NCI-H2196 (cell line): ENCODE data around the gene KIAA0232.
"Not testable (repeated sequence)": the region's sequence is repeated elsewhere in the genome, so short reads cannot be mapped to it uniquely, and the experiment has no call there.

Experiments
- DNase-seq: peaks from one replicate; lab custom pipeline; 2025; ENCODE audit not compliant: unreplicated experiment; lab: John Stamatoyannopoulos, UW

Gene KIAA0232

DNA sequence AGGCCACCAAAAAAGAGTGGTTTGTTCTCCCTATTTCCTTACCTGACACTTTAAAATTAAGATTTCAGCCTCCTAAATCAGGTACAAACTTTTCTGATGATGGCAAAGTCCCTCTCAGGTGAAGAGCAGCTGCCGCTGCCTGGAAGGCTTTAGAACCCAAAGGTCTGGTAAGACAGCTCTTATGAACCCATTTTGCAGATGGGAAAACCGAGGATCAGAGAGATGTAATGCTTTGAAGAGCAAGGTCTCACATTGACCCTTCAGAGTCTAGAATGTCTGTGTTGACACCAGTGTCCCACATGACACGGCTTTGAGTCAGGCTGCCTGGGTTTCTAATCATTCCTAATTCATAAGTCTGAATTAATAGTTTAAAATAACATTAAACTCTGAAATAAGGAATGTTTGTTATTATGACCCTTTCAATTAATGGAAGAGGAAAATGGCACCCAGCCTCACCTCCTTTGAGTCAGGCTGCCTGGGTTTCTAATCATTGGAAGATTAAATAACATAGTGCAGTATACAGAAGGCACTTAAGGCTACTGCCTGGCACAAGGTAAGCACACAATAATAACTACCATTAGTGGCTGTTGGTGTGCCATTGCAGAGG, 27.9 kb upstream of the KIAA0232 start:
- no peak for DNase-seq

DNA sequence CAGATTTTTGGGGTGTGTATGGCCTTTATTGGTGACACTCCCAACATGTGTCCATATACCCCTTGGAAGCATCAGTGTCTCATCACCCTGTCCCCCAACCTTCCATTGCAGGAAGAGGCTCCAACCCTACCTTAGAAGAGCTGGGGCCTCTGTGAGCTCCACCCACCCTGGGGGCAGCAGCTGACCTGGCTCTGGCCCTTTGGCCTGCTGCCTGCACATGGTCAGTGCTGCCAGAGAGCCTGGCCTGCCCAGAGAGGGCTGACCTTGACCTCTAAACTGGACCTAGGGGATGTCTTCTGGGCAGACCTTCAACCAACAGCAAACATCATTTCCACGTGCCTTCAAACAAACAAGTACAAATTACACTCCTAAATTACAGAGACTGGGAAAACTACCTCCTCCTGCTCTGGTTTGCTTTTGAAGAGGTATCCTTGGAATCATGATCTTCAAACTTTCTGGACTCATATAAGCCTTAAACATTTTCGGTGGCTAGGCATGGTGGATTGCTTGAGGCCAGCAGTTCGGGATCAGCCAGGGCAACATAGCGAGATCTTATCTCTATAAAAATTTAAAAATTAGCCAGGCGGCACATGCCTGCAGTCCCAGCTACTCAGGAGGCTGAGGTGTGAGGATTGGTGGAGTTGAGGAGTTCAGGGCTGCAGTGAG, 27.3 kb upstream of the KIAA0232 start:
- DNase-seq = no peak

- DNase-seq = not testable (repeated sequence)
These were observed 26.2 kb upstream of the KIAA0232 start for GRCh38 chr4:6756345-6756744.

DNA sequence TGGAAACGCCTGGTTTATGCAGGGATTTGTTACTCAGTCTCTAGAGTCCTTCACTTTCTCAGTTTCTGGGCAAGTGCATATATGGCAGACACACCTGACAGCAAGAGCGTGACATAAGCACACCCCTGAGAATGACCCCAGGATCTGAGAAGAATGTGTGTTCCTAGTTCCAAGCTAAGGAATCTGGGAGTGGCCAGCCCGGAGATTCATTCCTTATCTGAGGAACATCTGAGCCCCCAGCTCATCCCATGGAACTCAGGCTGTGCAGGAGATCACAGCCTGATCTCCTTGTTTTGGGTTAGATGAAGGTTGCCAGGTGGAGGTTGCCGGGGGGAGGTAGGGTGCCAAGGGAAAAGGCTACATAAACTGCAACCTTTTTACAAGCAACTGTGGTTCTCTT, 23.8 kb upstream of the KIAA0232 start:
- DNase-seq = no peak

DNA sequence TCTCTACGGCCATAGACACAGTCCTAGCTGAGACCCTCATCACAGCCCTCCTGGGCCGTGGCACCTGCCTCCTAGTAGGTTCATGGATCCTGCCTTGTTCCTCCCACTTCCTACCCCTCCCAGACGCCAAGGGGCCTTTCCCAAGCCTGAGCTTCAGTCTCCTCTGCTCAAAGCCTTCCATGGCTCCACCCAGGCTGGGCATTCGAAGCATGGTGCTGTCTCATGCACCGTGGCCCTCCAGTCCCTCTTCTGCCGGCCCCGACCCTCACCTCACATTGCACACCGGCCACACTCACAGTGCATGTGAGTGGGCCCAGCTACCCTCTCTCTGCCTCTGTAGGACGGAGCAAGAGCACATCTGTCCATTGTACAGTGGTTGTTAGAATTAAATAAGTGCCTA, 21.7 kb upstream of the KIAA0232 start:
- DNase-seq = no peak

DNA sequence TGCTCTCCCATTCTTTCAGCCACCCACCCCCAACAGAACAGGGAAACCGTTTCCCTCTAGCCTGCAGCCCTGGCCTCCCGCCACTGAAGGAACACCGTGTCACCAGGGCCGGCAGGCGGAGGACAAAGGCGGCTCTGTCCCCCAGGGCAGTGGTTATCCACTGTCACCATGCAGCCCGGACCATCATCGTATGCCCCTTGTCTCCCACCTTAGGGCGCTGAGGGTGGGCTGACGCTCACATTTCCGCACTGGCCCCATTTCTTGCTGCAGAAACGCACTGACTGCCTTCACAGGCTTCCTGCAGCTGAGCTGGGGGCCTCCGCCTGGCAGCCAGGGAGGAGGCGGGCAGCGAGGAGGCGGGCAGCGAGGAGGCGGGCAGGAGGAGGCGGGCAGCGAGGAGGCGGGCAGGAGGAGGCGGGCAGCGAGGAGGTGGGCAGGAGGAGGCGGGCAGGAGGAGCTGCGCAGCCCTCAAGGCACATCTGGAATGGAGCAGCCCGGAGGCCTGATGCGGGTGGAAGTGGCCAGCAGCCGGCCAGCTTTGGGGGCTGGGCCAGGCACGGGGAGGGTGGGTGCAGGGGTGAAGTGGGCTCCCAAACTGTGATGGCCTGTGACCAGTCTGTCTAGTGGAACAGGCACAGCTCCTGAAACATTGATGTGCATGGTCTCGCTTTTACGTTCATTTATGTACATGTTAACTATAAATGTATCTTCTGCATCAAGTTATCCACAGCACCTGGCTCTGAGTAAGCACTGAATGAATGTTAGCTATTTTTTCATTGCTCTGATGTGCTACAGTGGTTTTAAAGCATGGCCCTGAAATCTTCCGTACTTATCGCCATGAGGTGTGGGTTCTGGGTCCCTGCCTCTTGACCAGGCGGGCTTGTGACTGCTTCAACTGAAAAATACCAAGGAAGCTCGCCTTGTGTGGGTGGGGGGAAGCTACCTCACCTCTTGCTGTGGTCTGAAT, 20.6 kb upstream of the KIAA0232 start:
- DNase-seq = no peak

GRCh38 chr4:6763330-6763851, 19.1 kb upstream of the KIAA0232 start:
- no peak for DNase-seq

GRCh38 chr4:6764976-6765620, 17.4 kb upstream of the KIAA0232 start:
- DNase-seq = no peak

- no peak for DNase-seq
These were observed 16.8 kb upstream of the KIAA0232 start for GRCh38 chr4:6765703-6766102.

DNA sequence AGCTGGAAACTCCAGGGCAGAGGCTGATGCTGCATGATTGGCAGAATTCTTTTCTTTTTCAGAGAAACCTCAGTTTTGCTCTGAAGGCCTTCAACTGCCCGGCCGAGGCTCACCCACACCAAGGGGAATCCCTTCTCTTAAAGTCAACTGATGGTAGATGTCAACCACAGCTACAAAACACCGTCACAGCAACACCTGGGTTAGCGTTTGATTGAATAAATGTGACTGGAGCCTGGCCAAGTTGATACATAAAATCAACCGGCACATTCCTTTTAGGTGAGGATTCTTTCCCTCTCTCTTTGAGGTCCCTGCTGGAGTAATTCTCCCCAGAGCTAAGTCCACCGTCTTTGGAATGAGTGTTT, 15.2 kb upstream of the KIAA0232 start:
- DNase-seq = no peak

DNA sequence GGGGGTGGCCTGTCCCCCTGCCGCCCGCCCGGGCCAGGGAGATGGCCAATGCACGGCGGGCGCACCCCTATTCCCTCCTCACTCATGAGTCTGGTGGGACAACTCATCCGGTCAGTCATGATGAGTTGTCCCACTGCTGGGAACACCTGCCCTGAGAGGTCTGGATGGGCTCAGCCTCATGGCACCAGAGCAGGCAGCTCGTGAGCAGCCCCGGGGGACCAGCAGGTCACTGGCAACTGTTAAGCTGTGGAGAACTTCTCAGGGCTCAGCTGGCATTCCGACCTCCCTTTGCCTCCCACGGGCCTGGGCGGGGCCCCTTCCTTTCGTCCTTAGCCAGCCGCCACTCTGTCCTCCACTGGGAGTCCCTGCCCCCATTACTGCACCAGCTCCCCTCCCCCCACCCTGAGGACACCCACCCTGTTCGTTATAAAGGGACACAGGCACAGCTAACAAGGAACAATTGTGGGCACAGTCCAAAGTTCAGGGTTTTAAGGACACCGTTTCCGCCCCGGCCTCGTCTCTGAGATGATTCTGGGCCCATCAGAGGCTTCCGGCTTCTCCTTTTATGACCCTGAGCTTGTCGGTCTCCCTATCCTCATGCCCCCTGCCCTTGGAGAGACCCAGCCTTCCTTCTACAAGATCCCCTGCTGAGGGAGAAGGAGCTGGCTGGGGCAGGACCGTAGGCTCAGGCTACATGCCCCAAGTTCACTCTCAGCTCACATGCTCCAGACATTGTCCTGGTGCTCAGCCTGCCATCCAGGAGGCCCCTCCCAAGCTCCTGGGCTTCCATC, 14.6 kb upstream of the KIAA0232 start:
- DNase-seq = no peak

DNA sequence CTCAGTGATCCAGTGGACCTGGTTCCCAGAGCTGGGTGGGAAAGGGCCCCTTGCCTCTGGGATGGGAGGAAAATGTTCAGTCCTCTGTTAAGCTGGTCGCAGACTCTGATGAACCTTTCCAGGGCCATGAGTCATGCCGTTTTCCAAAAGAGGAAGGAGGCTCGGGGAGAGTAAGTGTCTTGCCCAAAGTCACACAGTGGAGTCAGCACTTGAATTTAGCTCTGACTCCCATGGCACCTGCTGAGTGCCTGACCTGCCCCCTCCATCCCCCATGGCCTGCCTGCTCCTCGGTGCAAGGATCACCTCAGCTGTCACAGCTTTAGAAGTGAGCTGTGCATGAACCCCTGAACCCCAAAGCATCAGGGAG, 14.0 kb upstream of the KIAA0232 start:
- DNase-seq = no peak

DNA sequence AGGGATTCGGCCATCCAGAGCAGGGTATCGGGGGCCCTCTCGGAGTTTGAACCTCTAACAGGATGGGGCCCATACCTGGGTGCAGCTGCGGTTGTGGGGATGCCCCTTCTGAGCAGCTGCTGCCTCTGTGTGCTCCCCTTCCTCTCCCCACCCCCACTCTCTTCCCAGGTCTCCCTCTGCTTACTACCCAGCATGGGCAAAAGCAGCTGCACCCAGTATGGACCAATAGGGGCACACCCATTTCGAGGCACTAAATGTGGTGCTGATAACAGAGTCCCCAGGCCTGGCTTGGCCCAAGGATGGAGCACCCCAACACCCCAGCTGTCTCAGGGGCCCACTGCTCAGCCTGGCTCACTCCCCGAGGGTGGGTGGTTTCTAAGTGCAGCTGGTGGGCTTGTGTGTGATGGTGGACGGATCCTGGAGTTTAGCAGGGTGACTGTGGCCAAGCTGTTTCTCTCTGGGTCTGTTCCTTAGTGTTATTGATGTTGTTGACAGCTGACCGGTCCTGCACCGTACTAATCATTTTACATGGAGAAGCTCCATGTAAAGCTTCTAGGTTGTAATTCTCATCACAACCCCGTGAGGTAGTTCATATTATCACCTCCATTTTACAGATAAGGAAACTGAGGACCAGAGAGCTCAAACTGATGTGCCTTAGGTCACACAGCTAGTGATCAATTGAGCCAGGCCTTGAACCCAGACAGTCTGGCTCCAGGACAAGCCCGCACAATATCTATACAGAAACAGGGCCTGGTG, 13.1 kb upstream of the KIAA0232 start:
- DNase-seq = no peak

DNA sequence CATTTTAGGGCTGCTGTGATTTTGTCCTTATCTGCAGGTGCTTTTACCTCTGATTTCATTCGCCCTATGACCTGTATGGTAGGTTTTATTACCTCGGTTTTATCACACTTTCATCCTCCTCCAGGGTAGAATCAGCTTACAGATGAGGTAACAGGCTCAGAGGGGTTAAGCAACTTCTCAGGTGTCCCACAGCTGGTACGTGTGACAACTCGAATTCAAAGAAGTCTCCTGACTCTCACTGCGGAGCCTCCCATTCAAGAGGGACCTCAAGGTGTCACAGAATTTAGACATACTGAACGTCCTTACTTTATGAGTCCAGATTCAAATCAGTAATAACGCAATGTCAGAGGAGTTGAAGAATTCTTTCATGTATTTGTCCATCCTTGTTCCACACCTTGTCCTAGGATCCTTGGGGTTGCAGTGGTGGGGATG, 12.5 kb upstream of the KIAA0232 start:
- no peak for DNase-seq

GRCh38 chr4:6770581-6771228, 11.8 kb upstream of the KIAA0232 start:
- no peak for DNase-seq

DNA sequence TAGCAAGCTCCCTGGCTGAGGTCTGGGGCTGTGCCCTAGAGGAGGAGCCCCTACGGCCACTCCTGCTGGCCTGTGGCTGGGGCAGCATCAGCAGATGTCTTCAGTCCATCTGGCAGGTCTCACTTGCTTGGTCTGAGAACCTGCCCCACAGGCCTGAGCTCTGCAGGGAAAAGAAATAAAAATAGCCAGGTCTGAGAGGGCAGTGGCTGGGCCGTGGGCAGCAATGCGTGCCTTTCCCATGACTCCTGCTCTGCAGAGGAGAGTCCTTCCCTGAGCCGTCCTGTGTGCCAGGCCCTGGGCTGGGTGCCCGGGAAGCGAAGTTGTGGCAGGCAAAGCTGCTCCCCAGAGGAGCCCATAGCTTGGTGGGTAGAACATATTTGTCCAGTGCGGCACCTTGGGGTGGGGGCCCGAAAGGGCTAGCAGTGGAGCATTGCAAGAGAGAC, 11.3 kb upstream of the KIAA0232 start:
- DNase-seq = no peak

- no peak for DNase-seq
These were observed 10.2 kb upstream of the KIAA0232 start for GRCh38 chr4:6772223-6772928.

DNA sequence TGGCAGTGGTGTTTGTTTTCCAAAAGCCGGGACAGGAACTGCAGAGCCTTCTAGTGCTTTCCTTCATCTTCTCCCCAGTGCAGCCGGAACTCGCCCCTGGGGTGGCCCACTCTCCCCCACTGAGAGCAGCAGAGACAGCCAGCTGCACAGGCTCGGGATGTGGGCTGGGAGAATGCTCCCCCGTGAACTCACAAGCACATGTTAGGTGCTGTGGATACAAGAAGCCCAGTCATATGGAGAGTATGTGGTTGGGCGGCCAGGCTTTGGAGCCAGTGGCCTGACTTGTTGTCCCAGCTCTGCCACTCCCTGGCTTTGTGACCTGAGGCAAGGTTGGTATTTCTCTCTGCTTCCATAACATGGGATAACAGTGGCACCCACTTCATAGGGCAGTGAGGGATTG, 9.4 kb upstream of the KIAA0232 start:
- no peak for DNase-seq
